ENCODE measurements around the gene CERCAM. TPM values are rescaled to one million over a fixed set of nuclear protein-coding genes. Genes with fewer than 3 reads are reported as not detected.

The CERCAM gene
- total RNA-seq, 1 experiment from 2014 or later = 10.1 TPM

DNA sequence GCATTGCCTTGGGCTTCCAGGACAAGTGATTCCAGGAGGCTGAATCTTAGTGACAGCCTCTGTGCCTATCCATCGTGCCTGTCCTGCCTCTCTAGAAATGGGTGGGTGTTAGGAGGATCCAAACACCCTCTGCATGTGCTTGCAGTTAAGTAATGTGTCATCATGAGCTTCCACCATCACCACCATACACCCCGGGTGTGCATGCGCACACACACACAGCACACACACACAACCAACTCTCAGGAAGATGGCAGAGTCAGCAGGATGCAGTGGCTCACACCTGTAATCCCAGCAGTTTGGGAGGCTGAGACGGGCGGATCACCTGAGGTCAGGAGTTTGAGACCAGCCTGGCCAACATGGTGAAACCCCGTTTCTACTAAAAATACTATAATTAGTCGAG is 22.8 kb upstream of the CERCAM start:
- intact Hi-C loops (cut with micrococcal nuclease; ENCODE audit: unreplicated experiment) = no loop called here
- ChIA-PET POLR2A (ENCODE audit: low non-redundant PET) (interaction anchor here (0.8 kb wide), 1 partner anchor 158 kb away, joined by 3 read pairs; no protein-coding TSS in a partner anchor), CTCF (no interaction called here)
- BruUV-seq (replicated peaks) = no TSS peak
- Histone ChIP-seq H3K4me1 (ENCODE audit: insufficient read depth, low read length, poor library complexity, severe bottlenecking) (peaks cover 10% of the 10 kb centered on the region), H3K27ac (ENCODE audit: low read depth, low read length, poor library complexity, severe bottlenecking) (no peak overlapping the region), H3K9me3 (ENCODE audit: low read depth, low read length, poor library complexity, severe bottlenecking) (no peaks in the 10 kb centered on the region), H3K27me3 (replicated peaks; ENCODE audit: insufficient read depth, low read depth, low read length, poor library complexity) (no peaks in the 10 kb centered on the region), H3K36me3 (ENCODE audit: insufficient read depth, low read length, poor library complexity, severe bottlenecking) (no peaks in the 10 kb centered on the region), H3K4me3 (ENCODE audit: low read depth, low read length, poor library complexity, severe bottlenecking) (no peak overlapping the region)
- TF ChIP-seq, protein P1, sequence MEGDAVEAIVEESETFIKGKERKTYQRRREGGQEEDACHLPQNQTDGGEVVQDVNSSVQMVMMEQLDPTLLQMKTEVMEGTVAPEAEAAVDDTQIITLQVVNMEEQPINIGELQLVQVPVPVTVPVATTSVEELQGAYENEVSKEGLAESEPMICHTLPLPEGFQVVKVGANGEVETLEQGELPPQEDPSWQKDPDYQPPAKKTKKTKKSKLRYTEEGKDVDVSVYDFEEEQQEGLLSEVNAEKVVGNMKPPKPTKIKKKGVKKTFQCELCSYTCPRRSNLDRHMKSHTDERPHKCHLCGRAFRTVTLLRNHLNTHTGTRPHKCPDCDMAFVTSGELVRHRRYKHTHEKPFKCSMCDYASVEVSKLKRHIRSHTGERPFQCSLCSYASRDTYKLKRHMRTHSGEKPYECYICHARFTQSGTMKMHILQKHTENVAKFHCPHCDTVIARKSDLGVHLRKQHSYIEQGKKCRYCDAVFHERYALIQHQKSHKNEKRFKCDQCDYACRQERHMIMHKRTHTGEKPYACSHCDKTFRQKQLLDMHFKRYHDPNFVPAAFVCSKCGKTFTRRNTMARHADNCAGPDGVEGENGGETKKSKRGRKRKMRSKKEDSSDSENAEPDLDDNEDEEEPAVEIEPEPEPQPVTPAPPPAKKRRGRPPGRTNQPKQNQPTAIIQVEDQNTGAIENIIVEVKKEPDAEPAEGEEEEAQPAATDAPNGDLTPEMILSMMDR (conservative IDR thresholded peaks at IDR 0.05; ENCODE audit: low read depth, low read length) = no peak
- no peak for TF ChIP-seq EZH2 (IDR thresholded peaks at IDR 0.05; ENCODE audit: borderline replicate concordance, low read depth, low read length, poor library complexity, severe bottlenecking)
- DNase-seq (ENCODE audit: low spot score) = no peak

DNA sequence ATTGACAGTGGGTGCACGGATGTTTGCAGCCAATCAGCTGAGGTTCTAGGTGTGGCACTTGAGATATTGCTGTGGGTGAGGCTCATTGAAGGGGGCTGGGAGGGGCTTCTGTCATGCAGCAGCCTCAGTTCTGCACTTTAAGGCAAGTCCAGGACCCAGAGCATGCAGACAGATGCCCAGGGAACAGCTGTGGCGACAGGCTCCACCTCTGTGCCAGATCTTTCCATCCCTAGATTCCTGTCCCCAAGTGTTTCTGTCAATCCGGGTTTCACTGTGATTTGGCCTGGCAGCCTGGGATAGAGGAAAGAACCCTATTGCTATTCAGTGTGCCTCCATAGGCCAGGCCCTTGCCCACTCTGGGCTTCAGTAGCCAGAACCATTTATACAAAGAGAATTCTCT is 20.8 kb upstream of the CERCAM start:
- H3K36me3 ChIP-seq (ENCODE audit: insufficient read depth, low read length, poor library complexity, severe bottlenecking) = no peaks in the 10 kb centered on the region
- no peaks in the 10 kb centered on the region for H3K27me3 ChIP-seq (replicated peaks; ENCODE audit: insufficient read depth, low read depth, low read length, poor library complexity)
- no peaks in the 10 kb centered on the region for H3K9me3 ChIP-seq (ENCODE audit: low read depth, low read length, poor library complexity, severe bottlenecking)
- H3K27ac ChIP-seq (ENCODE audit: low read depth, low read length, poor library complexity, severe bottlenecking) = no peak overlapping the region
- intact Hi-C loops (cut with micrococcal nuclease; ENCODE audit: unreplicated experiment) = no loop called here
- TF ChIP-seq, protein P1 (conservative IDR thresholded peaks at IDR 0.05; ENCODE audit: low read depth, low read length) = no peak
- no peak for TF ChIP-seq EZH2 (IDR thresholded peaks at IDR 0.05; ENCODE audit: borderline replicate concordance, low read depth, low read length, poor library complexity, severe bottlenecking)
- CTCF ChIA-PET = no interaction called here
- DNase-seq (ENCODE audit: low spot score) = no peak
- no peak overlapping the region for H3K4me3 ChIP-seq (ENCODE audit: low read depth, low read length, poor library complexity, severe bottlenecking)
- POLR2A ChIA-PET (ENCODE audit: low non-redundant PET) = no interaction called here
- no TSS peak for BruUV-seq (replicated peaks)
- no peaks in the 10 kb centered on the region for H3K4me1 ChIP-seq (ENCODE audit: insufficient read depth, low read length, poor library complexity, severe bottlenecking)

DNA sequence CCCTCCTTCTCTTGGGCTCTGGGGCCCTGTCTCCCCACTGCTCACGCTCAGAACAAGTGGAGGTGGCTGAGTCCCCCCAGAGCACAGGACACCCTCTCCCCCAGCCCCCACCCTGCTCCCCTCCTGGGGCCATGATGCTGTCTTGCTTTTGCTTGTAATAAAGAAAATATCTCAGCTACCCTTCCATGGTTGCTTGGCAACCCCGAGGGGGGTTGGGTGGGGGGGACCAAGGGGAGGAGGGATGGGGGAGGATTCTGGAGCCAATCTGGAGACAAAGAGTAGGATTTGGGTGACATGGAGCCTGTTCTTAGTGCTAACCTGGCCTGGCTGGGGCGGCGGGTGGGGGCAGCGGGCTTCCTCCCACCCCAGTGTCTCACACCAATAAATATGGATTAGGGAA is 16.1 kb upstream of the CERCAM start:
- CTCF ChIA-PET = no interaction called here
- BruUV-seq (replicated peaks) = no TSS peak
- intact Hi-C loops (cut with micrococcal nuclease; ENCODE audit: unreplicated experiment) = no loop called here

More for the DNA sequence above, 16.1 kb upstream of the CERCAM start:
- Histone ChIP-seq H3K4me1 (ENCODE audit: insufficient read depth, low read length, poor library complexity, severe bottlenecking) (no peaks in the 10 kb centered on the region), H3K36me3 (ENCODE audit: insufficient read depth, low read length, poor library complexity, severe bottlenecking) (no peaks in the 10 kb centered on the region), H3K27me3 (replicated peaks; ENCODE audit: insufficient read depth, low read depth, low read length, poor library complexity) (no peaks in the 10 kb centered on the region), H3K27ac (ENCODE audit: low read depth, low read length, poor library complexity, severe bottlenecking) (no peak overlapping the region), H3K9me3 (ENCODE audit: low read depth, low read length, poor library complexity, severe bottlenecking) (no peaks in the 10 kb centered on the region), H3K4me3 (ENCODE audit: low read depth, low read length, poor library complexity, severe bottlenecking) (no peak overlapping the region)
- no peak for DNase-seq (ENCODE audit: low spot score)
- TF ChIP-seq, protein P1 (conservative IDR thresholded peaks at IDR 0.05; ENCODE audit: low read depth, low read length) = no peak
- no peak for TF ChIP-seq EZH2 (IDR thresholded peaks at IDR 0.05; ENCODE audit: borderline replicate concordance, low read depth, low read length, poor library complexity, severe bottlenecking)
- POLR2A ChIA-PET (ENCODE audit: low non-redundant PET) = no interaction called here
